HG03378 (cell line): ENCODE data around the gene DIMT1.

Experiments
- ATAC-seq: cut with Tn5 transposase; IDR thresholded peaks from one replicate; pipeline ENCODE4 v1.9.1; 2021; ENCODE audit warnings: mild to moderate bottlenecking, moderate library complexity; ENCODE audit not compliant: unreplicated experiment

Gene DIMT1

DNA sequence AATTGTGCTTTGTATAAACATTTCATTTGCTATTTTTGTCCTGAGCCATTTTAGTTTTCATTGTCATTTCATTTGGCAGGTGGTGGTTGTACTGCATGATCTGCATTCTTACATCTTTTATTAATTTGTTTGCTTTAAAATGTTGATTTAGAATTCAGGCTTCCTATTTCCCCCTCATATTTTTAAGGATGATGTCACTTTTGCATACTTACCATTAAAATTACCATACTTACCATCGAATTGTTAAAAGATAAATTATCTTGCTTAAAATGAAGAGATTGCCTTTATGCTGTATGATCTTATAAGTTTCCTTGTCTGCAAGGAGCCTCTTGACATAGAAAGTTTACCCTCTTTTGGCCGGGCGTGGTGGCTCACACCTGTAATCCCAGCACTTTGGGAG, 31.1 kb downstream of the DIMT1 start:
- ATAC-seq: no peak

- no peak for ATAC-seq
These were observed 32.3 kb downstream of the DIMT1 start for GRCh38 chr5:62371409-62371808.

- ATAC-seq: no peak
These were observed 34.7 kb downstream of the DIMT1 start for GRCh38 chr5:62369039-62369438.

- no peak for ATAC-seq
These were observed 41.0 kb downstream of the DIMT1 start for GRCh38 chr5:62362701-62363100.

DNA sequence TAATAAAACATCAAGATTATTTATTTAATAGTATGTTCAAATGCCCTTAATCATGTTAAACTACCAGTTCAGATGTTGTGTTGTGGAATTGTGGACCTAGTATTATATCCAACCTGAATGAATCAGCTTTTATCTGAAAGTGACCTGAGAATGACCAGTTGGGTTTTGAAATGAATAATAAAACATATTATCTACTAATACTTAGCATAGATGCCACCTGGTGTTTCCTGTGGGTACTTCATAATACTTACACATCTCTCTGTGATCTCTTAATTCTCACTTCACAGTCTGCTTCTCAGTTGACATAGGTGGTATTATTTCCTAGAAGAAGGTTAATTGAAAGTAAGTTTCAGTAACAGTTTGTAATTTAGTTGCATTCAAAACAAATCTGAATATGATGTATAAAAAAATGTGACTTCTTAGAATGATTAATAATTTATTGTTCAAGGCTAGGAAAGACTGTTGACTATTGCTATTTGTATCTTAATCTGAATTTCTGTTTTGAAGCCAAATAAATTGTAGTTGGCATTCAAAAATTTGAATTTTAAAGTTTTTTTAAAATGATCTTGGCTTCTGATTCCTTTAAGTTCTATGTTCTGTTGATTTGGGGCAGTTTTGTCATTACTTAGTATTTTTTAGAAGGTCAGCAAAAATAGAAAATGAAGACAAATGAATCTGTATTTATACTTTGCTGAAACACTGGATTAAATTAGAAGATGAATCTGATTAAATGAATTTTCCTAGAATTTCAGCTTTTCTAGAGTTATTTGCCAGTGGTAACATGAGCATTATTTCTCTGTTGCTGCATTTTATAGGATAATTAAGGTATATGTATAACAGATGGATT, 49.5 kb downstream of the DIMT1 start:
- peak; percentile 94 for ATAC-seq

- ATAC-seq: no peak
These were observed 54.8 kb downstream of the DIMT1 start for GRCh38 chr5:62348723-62349481.

- ATAC-seq: no peak
These were observed 55.8 kb downstream of the DIMT1 start for GRCh38 chr5:62347928-62348327.

DNA sequence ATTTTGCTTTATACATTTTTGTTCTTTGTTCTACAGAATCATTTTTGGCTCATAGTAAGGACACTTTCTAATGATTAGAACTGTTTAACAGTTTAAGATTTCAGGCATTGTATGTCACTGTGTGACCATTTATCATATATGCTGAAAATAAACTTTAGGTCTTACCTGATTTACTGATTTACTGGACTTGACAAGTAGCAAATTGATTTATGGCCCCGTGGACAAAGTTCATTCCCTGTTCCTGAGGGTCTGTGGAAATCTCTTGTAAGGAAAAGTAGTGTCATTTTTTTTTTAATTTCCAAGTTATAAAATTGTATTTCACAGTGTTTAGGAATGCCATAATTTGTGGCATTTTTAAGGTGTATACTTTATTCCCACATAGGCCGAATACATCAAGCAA, 57.0 kb downstream of the DIMT1 start:
- ATAC-seq: no peak

- ATAC-seq: no peak
These were observed 60.3 kb downstream of the DIMT1 start for GRCh38 chr5:62343428-62343827.

DNA sequence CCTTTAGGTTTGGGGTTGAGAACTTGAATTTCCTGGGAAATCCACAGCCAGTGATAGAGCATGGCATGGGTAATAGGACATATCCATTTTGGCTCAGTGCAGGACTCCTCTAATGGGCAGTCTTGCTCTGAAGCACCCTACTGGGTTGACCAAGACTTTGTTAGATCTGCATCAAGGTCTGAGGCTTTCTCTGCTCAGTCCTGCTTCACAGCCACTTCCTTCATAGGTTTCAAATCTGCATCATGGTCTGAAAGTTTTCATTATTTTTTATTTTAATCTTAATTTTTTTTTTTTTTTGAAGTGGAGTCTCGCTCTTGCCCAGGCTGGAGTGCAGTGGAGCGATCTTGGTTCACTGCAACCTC, 61.2 kb downstream of the DIMT1 start:
- peak; percentile 24 for ATAC-seq

DNA sequence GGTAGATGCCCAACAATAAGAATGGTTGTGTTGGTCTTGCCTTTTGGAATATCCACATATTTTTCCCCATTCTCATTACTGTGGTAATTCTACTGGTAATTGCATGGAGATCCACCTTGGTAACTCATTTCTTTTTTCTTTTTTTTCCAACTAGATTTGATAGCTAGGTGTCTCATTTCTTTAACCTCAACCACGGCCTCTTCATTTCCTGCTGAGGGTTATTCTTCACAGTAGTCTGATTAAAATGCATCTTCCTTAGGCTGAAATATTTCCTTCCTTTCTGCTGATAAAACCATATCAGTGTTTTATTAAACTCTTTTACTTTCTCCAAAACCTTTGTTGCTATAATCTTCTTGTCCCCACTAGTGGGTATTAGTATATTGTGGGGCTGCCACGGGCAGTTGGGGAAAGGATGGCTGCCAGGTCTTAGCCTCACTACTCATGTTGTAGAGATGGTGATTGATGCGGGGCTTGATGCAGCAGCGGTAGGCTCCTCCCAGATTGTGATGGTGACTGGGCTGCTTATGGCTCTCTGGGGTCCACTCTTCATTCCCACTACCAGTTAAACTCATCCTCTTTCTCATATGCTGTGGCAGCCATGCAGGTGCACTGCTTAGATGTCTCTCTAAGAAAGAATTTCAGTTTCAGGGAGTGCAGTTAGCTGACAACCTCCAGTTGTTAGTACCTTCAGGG, 61.8 kb downstream of the DIMT1 start:
- ATAC-seq: peak; percentile 49

- no peak for ATAC-seq
These were observed 62.7 kb downstream of the DIMT1 start for GRCh38 chr5:62340979-62341378.

- no peak for ATAC-seq
These were observed 63.3 kb downstream of the DIMT1 start for GRCh38 chr5:62340392-62340791.
